Measurements from ENCODE around the gene SHQ1.

DNA sequence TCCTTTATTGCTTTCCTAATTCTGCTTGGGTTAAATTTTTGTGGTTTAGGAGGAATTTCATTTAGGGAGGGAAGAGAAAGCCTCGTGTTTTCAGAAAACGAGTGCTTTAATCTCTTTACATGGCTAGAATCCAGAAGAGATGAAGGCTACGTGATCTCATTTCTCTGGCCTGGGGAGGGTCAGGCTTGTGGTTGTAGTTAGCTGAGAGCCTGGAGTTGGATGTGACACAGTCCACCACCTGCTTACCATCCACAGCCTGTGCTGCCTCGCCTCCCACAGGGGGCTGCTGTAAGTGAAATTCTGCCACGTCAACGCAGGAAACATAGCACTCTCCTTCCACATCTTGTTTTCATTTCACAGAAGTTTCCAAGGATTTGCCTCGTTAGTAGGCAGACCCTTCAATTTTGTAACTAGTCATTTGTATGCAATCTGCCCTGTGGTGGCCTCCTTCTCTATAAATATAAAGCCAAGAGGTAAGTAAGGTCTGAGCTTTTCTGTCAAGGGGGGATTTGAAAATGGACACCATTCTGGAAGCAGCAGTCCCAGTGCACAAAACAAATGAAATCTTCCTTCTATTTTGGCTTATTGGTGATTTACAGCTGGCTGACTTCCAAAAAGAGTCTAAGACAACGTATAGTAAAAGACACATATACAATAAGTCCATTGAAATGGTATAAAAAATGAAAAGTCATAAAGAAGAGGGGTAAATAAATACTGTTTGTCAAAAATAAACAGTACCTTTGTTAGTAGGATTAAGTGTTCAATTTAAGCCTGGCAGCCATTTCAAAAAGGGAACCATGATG, 43.0 kb upstream of the SHQ1 start:
- TF ChIP-seq, protein P1, sequence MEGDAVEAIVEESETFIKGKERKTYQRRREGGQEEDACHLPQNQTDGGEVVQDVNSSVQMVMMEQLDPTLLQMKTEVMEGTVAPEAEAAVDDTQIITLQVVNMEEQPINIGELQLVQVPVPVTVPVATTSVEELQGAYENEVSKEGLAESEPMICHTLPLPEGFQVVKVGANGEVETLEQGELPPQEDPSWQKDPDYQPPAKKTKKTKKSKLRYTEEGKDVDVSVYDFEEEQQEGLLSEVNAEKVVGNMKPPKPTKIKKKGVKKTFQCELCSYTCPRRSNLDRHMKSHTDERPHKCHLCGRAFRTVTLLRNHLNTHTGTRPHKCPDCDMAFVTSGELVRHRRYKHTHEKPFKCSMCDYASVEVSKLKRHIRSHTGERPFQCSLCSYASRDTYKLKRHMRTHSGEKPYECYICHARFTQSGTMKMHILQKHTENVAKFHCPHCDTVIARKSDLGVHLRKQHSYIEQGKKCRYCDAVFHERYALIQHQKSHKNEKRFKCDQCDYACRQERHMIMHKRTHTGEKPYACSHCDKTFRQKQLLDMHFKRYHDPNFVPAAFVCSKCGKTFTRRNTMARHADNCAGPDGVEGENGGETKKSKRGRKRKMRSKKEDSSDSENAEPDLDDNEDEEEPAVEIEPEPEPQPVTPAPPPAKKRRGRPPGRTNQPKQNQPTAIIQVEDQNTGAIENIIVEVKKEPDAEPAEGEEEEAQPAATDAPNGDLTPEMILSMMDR (IDR thresholded peaks at IDR 0.05) = no peak
- TF ChIP-seq POLR2AphosphoS5 (IDR thresholded peaks at IDR 0.05) = peak in 3 of 4 donors; percentile 23 to 53 (median 41)
- TF ChIP-seq EP300 (IDR thresholded peaks at IDR 0.05) = no peak
- no peak for TF ChIP-seq POLR2A (IDR thresholded peaks at IDR 0.05)

All from sigmoid colon (tissue), 4 donors.